ENCODE measurements around the gene RHEBL1.

GRCh38 chr12:49025463-49025862 lies 44.3 kb downstream of the RHEBL1 start:
- TF ChIP-seq POLR2AphosphoS5 (IDR thresholded peaks at IDR 0.05) (no peak), CTCF (IDR thresholded peaks at IDR 0.05) (no peak)

Data from suprapubic skin (tissue), 3 donors.